IPS-18c (cell line): ENCODE measurements around the gene NCOA3.

ENCODE experiments used
- H3K4me3 ChIP-seq: 2 replicates; pipeline ENCODE4 v1.7.0; 2013; ENCODE audit warnings: low read depth, mild to moderate bottlenecking, low read length, moderate library complexity; ENCODE audit not compliant: insufficient read depth
- H3K9me3 ChIP-seq: one replicate; pipeline ENCODE4 v1.6.1; 2013; ENCODE audit warnings: mild to moderate bottlenecking, low read length, moderate library complexity; ENCODE audit not compliant: control insufficient read depth, insufficient read depth

The NCOA3 gene

GRCh38 chr20:47620808-47621805 lies 119.4 kb downstream of the NCOA3 start:
- Histone ChIP-seq H3K9me3 (no peaks in the 10 kb centered on the region), H3K4me3 (no peak overlapping the region)

- no peak overlapping the region for H3K4me3 ChIP-seq
Measured at GRCh38 chr20:47622118-47622665, 120.5 kb downstream of the NCOA3 start.

GRCh38 chr20:47623206-47623605 lies 121.5 kb downstream of the NCOA3 start:
- Histone ChIP-seq H3K9me3 (no peaks in the 10 kb centered on the region), H3K4me3 (no peak overlapping the region)

More at GRCh38 chr20:47622118-47622665, 120.5 kb downstream of the NCOA3 start:
- no peaks in the 10 kb centered on the region for H3K9me3 ChIP-seq

GRCh38 chr20:47627540-47627939 lies 125.9 kb downstream of the NCOA3 start:
- no peak overlapping the region for H3K4me3 ChIP-seq

GRCh38 chr20:47629907-47630306 lies 128.2 kb downstream of the NCOA3 start:
- Histone ChIP-seq H3K4me3 (no peak overlapping the region), H3K9me3 (no peaks in the 10 kb centered on the region)

More at GRCh38 chr20:47627540-47627939, 125.9 kb downstream of the NCOA3 start:
- H3K9me3 ChIP-seq, result no peaks in the 10 kb centered on the region

- Histone ChIP-seq H3K9me3 (no peaks in the 10 kb centered on the region), H3K4me3 (no peak overlapping the region)
Measured at GRCh38 chr20:47631078-47631477, 129.4 kb downstream of the NCOA3 start.

GRCh38 chr20:47635256-47635655 lies 133.6 kb downstream of the NCOA3 start:
- H3K9me3 ChIP-seq, result no peaks in the 10 kb centered on the region
- H3K4me3 ChIP-seq, result no peak overlapping the region

GRCh38 chr20:47638851-47639250 lies 137.2 kb downstream of the NCOA3 start:
- no peaks in the 10 kb centered on the region for H3K9me3 ChIP-seq

GRCh38 chr20:47642118-47642517 lies 140.4 kb downstream of the NCOA3 start:
- Histone ChIP-seq H3K9me3 (no peaks in the 10 kb centered on the region), H3K4me3 (no peak overlapping the region)

More at GRCh38 chr20:47638851-47639250, 137.2 kb downstream of the NCOA3 start:
- no peak overlapping the region for H3K4me3 ChIP-seq

- H3K9me3 ChIP-seq, result no peaks in the 10 kb centered on the region
- H3K4me3 ChIP-seq, result no peak overlapping the region
Measured at GRCh38 chr20:47642624-47643023, 140.9 kb downstream of the NCOA3 start.

- no peaks in the 10 kb centered on the region for H3K9me3 ChIP-seq
- no peak overlapping the region for H3K4me3 ChIP-seq
Measured at GRCh38 chr20:47645632-47646031, 143.9 kb downstream of the NCOA3 start.

GRCh38 chr20:47647994-47648393 lies 146.3 kb downstream of the NCOA3 start:
- H3K9me3 ChIP-seq, result no peaks in the 10 kb centered on the region
- no peak overlapping the region for H3K4me3 ChIP-seq

- Histone ChIP-seq H3K4me3 (no peak overlapping the region), H3K9me3 (no peaks in the 10 kb centered on the region)
Measured at GRCh38 chr20:47648943-47649342, 147.3 kb downstream of the NCOA3 start.

GRCh38 chr20:47652301-47652700 lies 150.6 kb downstream of the NCOA3 start:
- Histone ChIP-seq H3K4me3 (no peak overlapping the region), H3K9me3 (no peaks in the 10 kb centered on the region)

- Histone ChIP-seq H3K4me3 (no peak overlapping the region), H3K9me3 (no peaks in the 10 kb centered on the region)
Measured at GRCh38 chr20:47652794-47653193, 151.1 kb downstream of the NCOA3 start.

GRCh38 chr20:47653869-47654268 lies 152.2 kb downstream of the NCOA3 start:
- Histone ChIP-seq H3K9me3 (no peaks in the 10 kb centered on the region), H3K4me3 (no peak overlapping the region)

GRCh38 chr20:47654370-47654769 lies 152.7 kb downstream of the NCOA3 start:
- Histone ChIP-seq H3K4me3 (no peak overlapping the region), H3K9me3 (no peaks in the 10 kb centered on the region)

- Histone ChIP-seq H3K4me3 (no peak overlapping the region), H3K9me3 (no peaks in the 10 kb centered on the region)
Measured at GRCh38 chr20:47655635-47656034, 153.9 kb downstream of the NCOA3 start.
